Ramos (cell line): ENCODE measurements around the gene IFITM2.
"Not testable (repeated sequence)": the region's sequence is repeated elsewhere in the genome, so short reads cannot be mapped to it uniquely, and the experiment has no call there.

Experiments used
- in situ Hi-C: fragments of 300-500 bp; cut with MboI; formaldehyde crosslinking; loops from one replicate; pipeline ENCODE4 v1.14.3; 2022; ENCODE audit warnings: low sequenced_read_pairs; ENCODE audit not compliant: unreplicated experiment

IFITM2 gene

DNA sequence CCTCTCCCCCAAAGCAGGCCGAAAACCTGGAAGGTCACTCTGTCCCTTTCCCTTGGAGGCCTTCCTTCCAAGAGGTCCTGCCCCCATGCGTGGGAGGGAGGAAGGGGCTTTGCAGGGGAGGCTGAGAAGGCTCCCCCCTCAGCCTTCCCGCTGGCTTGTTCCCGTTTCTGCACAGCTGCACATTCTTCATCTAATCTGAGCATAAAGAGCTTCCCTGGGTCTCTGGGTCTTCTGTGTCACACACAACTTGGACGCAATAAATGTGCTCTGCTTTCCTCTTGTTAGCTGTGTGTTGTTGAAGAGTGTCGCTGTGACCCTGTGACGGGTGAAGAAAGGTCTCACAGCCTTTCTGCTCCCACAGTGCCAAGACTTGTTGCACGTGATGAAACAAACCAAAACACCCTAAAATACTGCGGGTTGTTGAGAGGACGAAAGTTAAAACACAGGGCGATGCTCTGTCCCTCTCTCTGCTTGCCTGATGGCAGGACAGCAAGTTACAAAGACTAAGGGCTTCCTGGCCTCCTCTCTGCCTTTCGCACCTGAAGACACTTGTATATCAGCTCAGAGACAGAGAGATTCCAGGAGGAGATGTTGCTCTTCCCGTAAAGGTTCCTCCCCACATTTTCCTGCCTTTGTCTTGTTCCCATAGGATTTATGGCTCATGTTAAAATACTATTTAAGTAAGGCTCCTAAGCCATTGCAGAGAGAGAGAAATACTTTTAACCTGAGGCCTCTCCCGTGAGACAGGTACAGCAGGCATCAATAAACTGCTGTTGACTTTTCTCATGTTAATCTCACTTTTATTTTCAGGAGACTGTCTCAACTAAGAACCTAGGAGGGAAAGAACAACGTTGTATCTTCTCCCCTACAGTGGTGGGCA is 28.4 kb downstream of the IFITM2 start:
- in situ Hi-C loops: no loop called here

DNA sequence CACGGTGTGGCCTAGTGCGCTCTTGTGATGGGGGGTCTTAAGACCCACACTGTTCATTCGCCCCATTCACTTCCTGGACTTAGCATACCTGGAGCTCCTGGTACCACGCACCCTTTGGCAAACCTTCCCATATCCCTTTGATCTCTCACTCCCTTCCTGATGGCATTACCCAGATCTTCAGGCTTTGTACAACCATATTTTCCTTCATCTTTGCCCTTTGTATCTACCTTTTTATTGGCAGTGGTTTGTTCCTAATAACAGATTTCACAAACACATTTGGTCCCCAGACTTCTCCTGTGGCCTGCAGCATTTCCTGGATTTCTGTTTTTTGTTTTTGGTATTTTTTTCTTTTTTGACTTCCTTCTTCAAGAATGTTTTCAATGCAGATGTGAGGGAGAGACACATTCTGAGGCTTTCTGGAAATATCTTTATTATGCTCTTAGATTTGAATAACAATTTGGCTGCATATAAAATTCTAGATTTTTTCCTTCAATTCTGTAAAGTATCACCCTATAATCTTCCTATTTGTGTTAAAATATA is 29.1 kb downstream of the IFITM2 start:
- in situ Hi-C loops: no loop called here

GRCh38 chr11:337711-338110 is 30.1 kb downstream of the IFITM2 start:
- in situ Hi-C loops: no loop called here

DNA sequence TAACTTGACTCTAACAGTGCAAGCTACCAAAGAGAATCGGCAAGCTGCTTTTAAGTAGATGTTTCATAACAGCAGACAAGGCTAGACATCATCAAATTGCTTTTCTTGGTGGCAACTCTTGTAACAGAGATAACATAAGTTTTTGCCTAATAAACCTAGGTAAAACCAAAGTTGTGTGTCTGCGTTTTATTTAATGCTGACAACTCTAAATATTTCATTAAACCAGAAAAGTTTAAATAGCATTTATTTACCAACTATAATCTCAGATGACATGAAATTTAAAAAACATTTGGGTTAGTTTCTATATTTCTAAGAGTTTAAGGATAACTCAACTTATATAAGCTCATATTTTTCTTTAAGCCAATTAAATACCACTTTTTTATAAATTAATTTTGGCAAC is 32.3 kb downstream of the IFITM2 start:
- in situ Hi-C loops: loop anchor here (10.0 kb wide), 1 partner anchor 85 kb away; no protein-coding TSS in a partner anchor

DNA sequence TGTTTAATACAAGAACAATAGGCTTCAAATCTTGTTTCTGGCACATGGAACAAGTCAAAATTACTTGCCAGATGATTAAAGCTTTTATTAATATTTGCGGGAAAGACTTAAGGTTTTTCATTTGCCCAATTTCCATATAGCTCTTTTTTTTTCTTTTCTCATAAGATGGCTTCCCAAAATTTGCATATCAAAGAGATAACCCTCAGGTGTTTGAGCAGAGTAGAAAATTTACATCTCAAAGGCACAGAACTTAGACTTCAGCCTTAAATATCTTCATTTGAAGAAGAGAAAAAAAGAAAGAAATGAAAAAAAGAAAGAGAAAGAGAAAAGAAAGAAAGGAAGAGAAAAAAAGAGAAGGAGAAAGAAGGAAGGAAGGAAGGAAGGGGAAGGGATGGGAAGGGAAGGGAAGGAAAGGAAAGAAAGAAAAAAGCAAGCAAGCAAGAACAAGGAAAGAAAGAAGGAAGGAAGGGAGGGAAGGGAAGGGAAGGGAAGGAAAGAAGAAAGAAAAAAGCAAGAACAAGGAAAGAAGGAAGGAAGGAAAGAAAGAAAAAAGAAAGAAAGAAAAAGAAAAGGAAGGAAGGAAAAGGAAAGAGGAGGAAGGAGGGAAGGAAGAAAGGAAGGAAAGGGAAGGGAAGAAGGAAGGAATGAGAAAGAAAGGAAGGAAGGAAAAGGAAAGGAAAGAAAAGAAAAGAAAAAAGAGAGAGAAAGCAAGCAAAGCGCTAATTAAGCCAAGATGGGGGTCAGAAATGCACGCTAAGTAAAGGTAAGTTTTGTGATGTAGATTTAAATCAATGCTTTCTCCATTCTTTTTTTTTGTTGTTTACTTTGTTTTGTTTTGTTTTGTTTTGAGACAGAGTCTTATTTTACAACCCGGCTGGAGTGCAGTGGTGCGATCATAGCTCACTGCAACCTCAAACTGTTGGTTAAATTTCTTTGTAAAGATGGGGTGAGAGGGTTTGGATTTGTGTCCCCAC is 33.2 kb downstream of the IFITM2 start:
- in situ Hi-C loops: loop anchor here (10.0 kb wide), 1 partner anchor 86 kb away; no protein-coding TSS in a partner anchor

GRCh38 chr11:342328-342727 is 34.7 kb downstream of the IFITM2 start:
- in situ Hi-C loops: loop anchor here (10.0 kb wide), 1 partner anchor 88 kb away; no protein-coding TSS in a partner anchor

- in situ Hi-C loops: loop anchor here (10.0 kb wide), 1 partner anchor 90 kb away; no protein-coding TSS in a partner anchor
These were observed 37.4 kb downstream of the IFITM2 start for GRCh38 chr11:344836-345578.

GRCh38 chr11:346529-346928 is 38.9 kb downstream of the IFITM2 start:
- in situ Hi-C loops: loop anchor here (10.0 kb wide), 1 partner anchor 92 kb away; no protein-coding TSS in a partner anchor

DNA sequence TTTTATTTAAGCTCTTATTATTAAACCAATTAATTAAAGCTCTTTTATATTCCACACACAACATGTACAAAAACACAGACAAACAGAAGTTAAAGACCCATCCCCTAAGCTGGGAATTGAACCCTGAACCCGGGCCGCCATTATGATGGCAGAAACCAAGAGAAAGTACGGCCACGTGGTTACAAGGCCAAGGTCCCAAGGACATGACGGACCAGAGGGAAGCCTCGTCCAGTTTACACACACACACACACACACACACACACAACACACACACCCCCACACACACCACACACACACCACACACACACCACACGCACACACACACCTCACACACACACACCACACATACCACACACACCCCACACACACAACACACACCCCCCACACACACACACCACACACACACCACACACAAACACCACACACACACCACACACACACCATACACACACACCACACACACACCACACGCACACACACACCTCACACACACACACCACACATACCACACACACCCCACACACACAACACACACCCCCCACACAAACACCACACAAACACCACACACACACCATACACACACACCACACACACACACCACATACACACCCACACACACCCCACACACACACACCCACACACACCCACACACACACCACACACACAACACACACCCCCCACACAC is 41.8 kb downstream of the IFITM2 start:
- in situ Hi-C loops: loop anchor here (10.0 kb wide), 1 partner anchor 95 kb away; no protein-coding TSS in a partner anchor

- in situ Hi-C loops: not testable (repeated sequence)
These were observed 42.6 kb downstream of the IFITM2 start for GRCh38 chr11:350033-350722.

GRCh38 chr11:350723-351255 is 43.2 kb downstream of the IFITM2 start:
- in situ Hi-C loops: no loop called here

GRCh38 chr11:351411-351810 is 43.8 kb downstream of the IFITM2 start:
- in situ Hi-C loops: no loop called here

GRCh38 chr11:352456-353031 is 44.9 kb downstream of the IFITM2 start:
- in situ Hi-C loops: no loop called here

- in situ Hi-C loops: no loop called here
These were observed 45.7 kb downstream of the IFITM2 start for GRCh38 chr11:353179-353873.

DNA sequence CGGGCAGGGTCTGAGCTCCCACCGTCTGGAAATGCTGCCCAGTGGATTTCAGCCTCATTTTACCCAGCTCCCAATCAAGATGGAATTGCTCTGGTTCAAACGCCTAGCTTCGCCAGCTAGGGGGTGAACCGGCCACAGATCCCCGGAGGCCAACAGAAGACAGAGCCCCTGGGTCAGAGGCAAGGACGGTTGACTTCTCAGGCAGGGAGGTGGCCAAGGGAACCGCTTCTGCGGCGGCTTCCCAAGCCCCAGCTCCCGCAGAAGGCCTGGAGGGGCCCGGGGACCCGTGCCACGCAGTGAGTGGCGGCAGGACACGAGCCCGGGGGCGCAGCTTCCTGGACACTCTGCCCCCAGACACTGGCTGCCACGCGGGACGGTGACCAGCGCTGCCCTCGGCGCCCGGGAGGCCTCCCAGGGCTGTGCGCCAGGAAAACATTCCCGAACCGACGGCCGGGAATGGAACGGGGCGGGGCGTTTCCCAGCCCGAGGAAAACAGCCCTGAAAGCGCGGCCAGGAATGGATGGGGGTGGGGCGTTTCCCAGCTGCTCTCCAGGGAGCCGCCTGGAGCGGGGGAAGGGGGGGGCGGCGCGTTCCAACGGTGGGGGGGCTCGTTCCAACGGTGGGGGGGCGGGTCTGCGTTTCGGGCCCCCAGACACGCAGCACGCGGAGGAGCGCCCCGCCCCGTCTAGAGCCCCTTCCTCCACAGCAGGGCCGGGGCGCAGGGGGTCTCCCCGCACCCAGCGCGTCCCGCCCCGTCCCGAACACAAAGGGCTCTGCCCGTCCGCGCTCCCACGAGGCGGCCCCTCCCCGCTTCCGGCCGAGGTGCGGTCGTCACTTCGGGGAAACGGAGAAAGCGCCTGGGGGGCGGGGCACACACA is 48.2 kb downstream of the IFITM2 start:
- in situ Hi-C loops: no loop called here

DNA sequence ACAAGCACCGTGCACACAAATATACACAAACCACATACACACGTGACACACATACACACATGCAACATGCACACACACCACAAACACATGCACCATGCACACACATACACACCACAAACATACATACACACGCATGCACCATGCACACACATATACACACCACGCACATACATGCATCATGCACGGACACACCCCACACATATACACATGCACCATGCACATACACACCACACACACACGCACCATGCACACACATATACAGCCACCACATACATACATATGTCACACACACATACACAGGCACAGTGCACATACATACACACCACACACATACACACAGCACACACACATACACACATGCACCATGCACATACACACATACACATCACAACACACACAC is 49.0 kb downstream of the IFITM2 start:
- in situ Hi-C loops: no loop called here
